Breast epithelium (tissue), 4 donors: ENCODE data around the gene POLDIP3. TPM values are rescaled to one million over a fixed set of nuclear protein-coding genes. Genes with fewer than 3 reads are reported as not detected.
"Not testable (repeated sequence)": the region's sequence is repeated elsewhere in the genome, so short reads cannot be mapped to it uniquely, and the experiment has no call there.

Experiments
- DNase-seq, 2 donors: peaks; one replicate each; pipeline ENCODE4 v3.0.0-alpha.2; 2019; ENCODE audit warnings: low spot score in 2 of 2
- H3K27ac ChIP-seq, 2 donors: fragments of 200-600 bp; sonication (generic) in 1 of 2; one replicate each; pipeline ENCODE4 v1.5.1; 2016 to 2019; ENCODE audit warnings: mild to moderate bottlenecking in 1 of 2
- H3K27me3 ChIP-seq, 2 donors: fragments of 200-600 bp; sonication (generic) in 1 of 2; one replicate each; pipeline versions ENCODE4 v1.5.1 to v1.6.0; 2017 to 2019; ENCODE audit warnings: control low read depth in 1 of 2, mild to moderate bottlenecking in 1 of 2
- H3K36me3 ChIP-seq: fragments of 200-600 bp; one replicate; pipeline ENCODE4 v1.5.1; 2019
- H3K4me1 ChIP-seq, 2 donors: fragments of 200-600 bp; sonication (generic); one replicate each; pipeline ENCODE4 v1.5.1; 2016 to 2019; ENCODE audit warnings: control low read depth in 1 of 2
- H3K4me3 ChIP-seq, 3 donors: fragments of 200-600 bp; sonication (generic); 1 replicate in 2 of 3; 2 replicates in 1 of 3; pipeline ENCODE4 v1.5.1; 2016 to 2019; ENCODE audit warnings: mild to moderate bottlenecking in 3 of 3, moderate library complexity in 2 of 3
- H3K9me3 ChIP-seq, 2 donors: fragments of 200-600 bp; sonication (generic) in 1 of 2; one replicate each; pipeline ENCODE4 v1.5.1; 2016 to 2019; ENCODE audit warnings: control low read depth in 1 of 2
- POLR2A ChIP-seq: fragments of 450-650 bp; IDR thresholded peaks from one replicate; pipeline ENCODE4 v1.6.1; 2016; ENCODE audit warnings: antibody characterized with exemption, mild to moderate bottlenecking, moderate library complexity
- POLR2AphosphoS5 ChIP-seq, 3 donors: sonication (generic); formaldehyde crosslinking; IDR thresholded peaks; one replicate each; pipeline ENCODE4 v1.6.1; 2017; ENCODE audit warnings: antibody characterized with exemption in 3 of 3
- intact Hi-C: fragments of 100-400 bp; cut with DNase I; formaldehyde crosslinking; loops from one replicate; pipeline ENCODE4 v1.15.1; 2023; ENCODE audit warnings: low total_unique reads
- total RNA-seq, 3 donors: library from RNA; depleted of rRNA; stranded (reverse); fragments of >200 nt; gene quantifications; one replicate each; pipeline ENCODE4 v1.1.0, GENCODE V29; 2016
- TF ChIP-seq, protein P1 (sequence below), 3 donors: fragments of 450-650 bp; IDR thresholded peaks; one replicate each; pipeline ENCODE4 v1.5.1; 2016 to 2017; ENCODE audit warnings: antibody characterized with exemption in 3 of 3, mild to moderate bottlenecking in 3 of 3, moderate library complexity in 3 of 3

POLDIP3 gene
- total RNA-seq, 3 donors from 2014 or later, result 33.1 to 52.8 (median 38.3) TPM

DNA sequence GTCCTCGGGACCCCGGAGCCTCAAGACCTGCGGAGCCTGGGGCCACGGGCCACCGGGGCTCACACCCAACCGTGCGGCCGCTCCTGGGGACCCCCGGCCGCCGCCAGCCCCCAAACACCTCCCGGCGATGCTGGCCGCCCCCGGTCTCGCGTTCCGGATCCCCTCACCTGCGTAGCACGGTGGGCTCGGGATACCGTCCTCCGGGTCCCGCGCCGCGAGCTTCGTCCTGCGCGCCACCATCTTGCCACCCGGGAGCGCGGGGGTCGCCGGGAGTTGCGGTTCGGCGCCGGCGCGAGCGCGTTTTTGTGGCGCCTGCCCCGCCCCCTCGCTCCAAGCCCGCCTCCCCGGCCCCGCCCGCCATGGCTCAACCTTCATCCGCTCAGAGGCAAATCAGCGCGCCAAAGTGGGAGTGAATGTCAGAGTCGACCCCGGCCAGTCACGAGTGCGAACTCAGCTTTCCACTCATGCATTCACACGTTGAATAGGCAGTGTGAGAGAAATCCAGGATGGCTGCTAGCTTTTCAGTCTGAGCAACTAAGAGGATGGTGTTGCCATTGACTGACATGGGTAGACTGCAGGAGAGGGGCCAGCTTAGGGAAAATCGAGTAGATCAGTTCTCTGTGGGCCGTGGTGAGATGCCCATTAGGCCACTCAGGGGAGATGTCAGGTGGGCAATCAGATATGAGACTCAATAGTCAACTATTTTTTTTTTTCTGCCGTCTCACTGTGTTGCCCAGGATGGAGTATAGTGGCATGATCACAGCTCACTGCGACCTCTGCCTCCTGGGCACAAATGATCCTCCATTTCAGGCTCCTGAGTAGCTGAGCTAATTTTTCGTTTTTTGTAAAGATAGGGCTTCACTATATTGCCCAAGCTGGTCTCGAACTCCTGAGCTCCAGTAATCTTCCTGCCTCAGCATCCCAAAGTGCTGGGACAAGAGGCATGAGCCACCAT is 32.6 kb downstream of the POLDIP3 start:
- intact Hi-C loops, result no loop called here
- peak; percentile 55 to 80 for DNase-seq
- Histone ChIP-seq H3K27ac (peak overlapping the region; percentile 64 to 79), H3K27me3 (no peaks in the 10 kb centered on the region), H3K4me3 (peak overlapping the region; percentile 71 to 97 (median 85)), H3K36me3 (peaks cover 9% of the 10 kb centered on the region), H3K4me1 (no peaks in the 10 kb centered on the region), H3K9me3 (no peaks in the 10 kb centered on the region)
- peak in 2 of 3 donors; percentile 23 to 55 for TF ChIP-seq POLR2AphosphoS5 (IDR thresholded peaks at IDR 0.05)
- TF ChIP-seq, protein P1, sequence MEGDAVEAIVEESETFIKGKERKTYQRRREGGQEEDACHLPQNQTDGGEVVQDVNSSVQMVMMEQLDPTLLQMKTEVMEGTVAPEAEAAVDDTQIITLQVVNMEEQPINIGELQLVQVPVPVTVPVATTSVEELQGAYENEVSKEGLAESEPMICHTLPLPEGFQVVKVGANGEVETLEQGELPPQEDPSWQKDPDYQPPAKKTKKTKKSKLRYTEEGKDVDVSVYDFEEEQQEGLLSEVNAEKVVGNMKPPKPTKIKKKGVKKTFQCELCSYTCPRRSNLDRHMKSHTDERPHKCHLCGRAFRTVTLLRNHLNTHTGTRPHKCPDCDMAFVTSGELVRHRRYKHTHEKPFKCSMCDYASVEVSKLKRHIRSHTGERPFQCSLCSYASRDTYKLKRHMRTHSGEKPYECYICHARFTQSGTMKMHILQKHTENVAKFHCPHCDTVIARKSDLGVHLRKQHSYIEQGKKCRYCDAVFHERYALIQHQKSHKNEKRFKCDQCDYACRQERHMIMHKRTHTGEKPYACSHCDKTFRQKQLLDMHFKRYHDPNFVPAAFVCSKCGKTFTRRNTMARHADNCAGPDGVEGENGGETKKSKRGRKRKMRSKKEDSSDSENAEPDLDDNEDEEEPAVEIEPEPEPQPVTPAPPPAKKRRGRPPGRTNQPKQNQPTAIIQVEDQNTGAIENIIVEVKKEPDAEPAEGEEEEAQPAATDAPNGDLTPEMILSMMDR (IDR thresholded peaks at IDR 0.05), result no peak

DNA sequence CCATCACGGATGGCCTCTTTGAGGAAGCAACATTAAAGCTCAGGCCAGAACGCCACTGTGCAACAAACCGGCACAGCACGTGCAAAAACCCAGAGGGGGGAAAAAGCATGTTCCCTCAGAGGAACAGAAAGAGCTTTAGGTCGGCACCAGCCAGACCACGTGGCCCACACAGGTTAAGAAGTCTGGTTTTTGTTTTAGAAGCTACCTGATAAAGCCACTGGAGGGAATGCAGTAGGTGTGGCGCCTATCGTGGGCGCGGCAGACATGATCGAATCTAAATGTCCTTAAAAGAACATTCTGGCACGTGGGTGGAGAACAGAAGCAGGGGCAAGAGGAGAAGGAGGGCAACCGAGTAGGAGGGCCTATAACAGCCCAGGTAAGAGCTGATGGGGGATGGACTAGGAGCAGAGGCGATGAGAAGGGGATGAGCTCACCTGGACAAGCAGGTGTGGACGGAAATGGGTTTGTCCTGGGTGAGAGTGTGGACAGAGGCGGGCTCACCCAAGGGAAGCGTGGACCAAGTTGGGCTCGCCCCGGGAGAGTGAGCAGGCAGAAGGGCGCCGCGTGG is 33.4 kb downstream of the POLDIP3 start:
- H3K27me3 ChIP-seq, H3K9me3 ChIP-seq, H3K36me3 ChIP-seq, H3K4me1 ChIP-seq, DNase-seq, intact Hi-C loops: not testable (repeated sequence)
- peak overlapping the region; percentile 64 to 79 for H3K27ac ChIP-seq
- H3K4me3 ChIP-seq, result peak overlapping the region; percentile 71 to 97 (median 85)

DNA sequence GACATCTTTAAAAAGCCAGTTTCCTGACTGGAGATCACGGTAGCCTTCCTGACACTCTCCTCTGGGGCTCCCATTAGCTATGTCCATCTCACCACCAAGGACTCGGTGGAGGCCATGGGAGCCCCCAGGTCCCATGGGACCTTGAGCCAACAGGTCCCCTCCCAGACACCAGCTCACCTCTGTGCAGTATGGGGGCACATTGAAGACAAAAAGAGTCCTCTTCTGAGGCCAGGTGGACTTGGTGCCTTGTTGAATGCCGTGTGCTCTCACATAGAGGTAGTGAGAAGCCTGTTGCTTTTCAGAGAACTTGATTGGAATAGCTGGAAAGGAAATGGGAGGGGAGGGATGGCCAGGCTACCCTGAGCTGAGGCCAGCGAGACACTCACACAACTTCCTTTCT is 34.6 kb downstream of the POLDIP3 start:
- H3K27ac ChIP-seq, H3K4me3 ChIP-seq, intact Hi-C loops, H3K4me1 ChIP-seq, H3K27me3 ChIP-seq, DNase-seq, H3K9me3 ChIP-seq, H3K36me3 ChIP-seq: not testable (repeated sequence)

DNA sequence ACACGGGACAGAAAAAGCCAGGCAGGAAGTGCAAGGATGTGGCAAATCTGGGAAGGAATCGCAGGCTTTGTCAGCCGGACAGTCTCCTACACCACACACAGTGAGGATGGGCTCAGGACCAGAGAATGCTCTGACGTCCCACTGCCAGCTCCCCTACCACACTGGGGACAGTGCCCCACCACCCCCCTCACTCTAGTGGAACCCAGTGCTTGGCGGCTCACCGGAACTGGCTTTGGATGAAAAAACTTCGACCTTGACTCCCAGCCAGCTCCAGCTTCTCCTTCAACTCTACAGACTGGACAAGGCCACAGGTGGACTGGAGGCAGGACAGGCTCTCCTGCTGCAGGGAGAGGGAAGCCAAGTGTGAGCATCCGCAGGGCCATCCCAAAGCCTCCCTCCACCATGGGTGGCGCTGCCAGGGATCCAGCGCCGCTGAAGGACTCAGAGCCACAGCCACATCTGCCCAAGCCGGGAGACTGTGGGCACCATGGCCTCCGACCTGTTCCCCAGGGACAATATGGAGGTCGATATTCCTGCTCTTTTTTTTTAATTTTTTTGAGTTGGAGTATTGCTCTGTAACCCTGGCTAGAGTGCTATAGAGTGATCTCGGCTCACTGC is 37.0 kb downstream of the POLDIP3 start:
- intact Hi-C loops, result no loop called here
- no peaks in the 10 kb centered on the region for H3K4me1 ChIP-seq

DNA sequence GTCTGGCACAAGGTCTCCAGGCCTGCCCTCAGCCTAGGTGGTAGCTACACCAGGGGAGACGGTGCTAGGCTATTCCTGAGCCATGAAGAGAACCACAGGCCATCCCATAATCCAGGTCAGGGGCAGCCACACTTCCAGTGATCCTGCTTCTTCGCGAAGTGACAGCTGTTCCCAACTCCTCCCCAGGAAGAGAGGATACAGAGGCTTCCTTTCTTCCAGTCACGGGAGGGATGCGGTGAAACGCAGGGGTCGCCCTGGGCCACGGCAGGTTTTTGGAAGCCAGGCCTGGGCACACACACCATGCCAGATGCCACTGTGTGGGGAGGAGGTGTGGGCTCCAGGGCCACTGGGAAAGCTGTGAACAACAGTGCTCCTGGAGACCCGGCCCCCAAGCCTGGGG is 37.5 kb downstream of the POLDIP3 start:
- H3K4me3 ChIP-seq, H3K27me3 ChIP-seq, H3K9me3 ChIP-seq, DNase-seq, H3K36me3 ChIP-seq, H3K27ac ChIP-seq, H3K4me1 ChIP-seq, intact Hi-C loops: not testable (repeated sequence)

More for the DNA sequence above, 37.0 kb downstream of the POLDIP3 start:
- Histone ChIP-seq H3K9me3 (no peaks in the 10 kb centered on the region), H3K27ac (no peak overlapping the region), H3K27me3 (no peaks in the 10 kb centered on the region), H3K36me3 (no peaks in the 10 kb centered on the region), H3K4me3 (no peak overlapping the region)
- TF ChIP-seq, protein P1 (IDR thresholded peaks at IDR 0.05), result no peak
- no peak for TF ChIP-seq POLR2AphosphoS5 (IDR thresholded peaks at IDR 0.05)
- TF ChIP-seq POLR2A, result no peak
- DNase-seq, result no peak

DNA sequence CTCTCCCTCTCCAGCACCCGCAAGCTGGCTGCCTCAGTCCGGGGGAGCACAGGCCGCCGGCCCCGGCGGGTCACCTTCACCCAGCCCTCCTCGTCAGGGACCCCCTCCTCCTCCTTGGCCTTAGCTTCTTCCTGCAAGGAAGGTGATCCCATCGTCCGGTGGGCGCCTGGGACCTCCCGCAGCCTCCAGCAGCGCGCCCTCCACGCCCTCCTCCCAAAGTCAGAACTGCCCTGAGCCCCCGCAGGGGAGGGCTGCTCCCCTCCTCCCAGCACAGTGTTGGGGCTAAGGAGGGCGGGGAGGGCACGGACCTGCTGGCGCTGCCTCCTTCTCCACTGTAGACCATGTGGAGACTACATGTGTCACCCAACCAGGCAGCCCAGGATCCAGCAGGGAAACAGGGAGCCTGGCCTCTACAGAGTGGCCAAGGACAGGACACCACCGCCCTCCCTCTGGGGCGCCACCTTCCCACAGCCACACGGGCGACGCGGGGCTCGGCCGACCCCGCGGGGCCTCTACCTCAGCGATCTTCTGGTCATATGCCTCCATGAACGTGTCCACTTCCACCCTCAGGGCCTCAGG is 38.6 kb downstream of the POLDIP3 start:
- intact Hi-C loops, DNase-seq, H3K27me3 ChIP-seq, H3K4me3 ChIP-seq, H3K27ac ChIP-seq, H3K4me1 ChIP-seq, H3K9me3 ChIP-seq, H3K36me3 ChIP-seq: not testable (repeated sequence)

DNA sequence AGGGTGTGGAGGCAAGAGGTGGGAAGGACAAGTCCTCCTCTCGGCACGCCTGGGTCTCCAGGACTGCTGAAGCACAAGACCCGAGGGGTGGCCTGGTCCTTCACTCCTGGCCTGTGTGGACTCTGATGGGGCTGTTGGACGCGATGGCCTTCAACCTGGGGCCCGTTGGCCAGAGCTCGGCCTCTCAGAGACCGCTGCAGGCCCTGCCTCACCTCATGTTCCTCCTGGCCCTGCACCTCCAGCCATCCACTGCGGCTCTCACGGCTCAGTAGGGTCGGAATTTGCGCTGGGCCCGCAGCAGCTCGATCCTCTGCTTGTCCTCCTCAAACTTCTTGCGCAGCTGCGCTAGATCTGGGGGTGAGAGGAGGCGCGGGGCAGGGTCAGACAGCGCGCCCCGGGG is 40.2 kb downstream of the POLDIP3 start:
- not testable (repeated sequence) for H3K9me3 ChIP-seq, H3K27ac ChIP-seq

DNA sequence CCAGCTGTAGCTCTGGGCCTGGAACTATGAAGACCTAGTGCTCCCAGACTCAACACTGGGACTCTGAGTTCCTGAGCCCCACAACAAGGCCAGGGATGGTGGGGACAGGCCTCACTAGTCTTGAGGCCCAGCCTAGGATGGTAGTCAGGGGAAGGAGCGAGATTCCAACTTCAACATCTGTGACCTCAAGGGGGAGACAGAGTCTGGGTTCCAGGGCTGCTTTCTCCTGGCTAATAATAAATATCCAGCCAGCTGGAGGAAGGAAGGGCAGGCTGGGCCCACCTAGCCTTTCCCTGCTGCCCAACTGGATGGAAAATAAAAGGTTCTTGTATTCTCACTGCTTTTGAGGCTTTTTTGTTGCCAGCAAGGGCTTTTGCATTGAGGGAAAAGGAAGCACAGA is 40.6 kb downstream of the POLDIP3 start:
- H3K4me3 ChIP-seq, DNase-seq, H3K27me3 ChIP-seq, H3K4me1 ChIP-seq, H3K9me3 ChIP-seq, intact Hi-C loops, H3K36me3 ChIP-seq, H3K27ac ChIP-seq: not testable (repeated sequence)

More for the DNA sequence above, 40.2 kb downstream of the POLDIP3 start:
- H3K27me3 ChIP-seq, H3K4me3 ChIP-seq, H3K4me1 ChIP-seq, intact Hi-C loops, DNase-seq, H3K36me3 ChIP-seq: not testable (repeated sequence)

DNA sequence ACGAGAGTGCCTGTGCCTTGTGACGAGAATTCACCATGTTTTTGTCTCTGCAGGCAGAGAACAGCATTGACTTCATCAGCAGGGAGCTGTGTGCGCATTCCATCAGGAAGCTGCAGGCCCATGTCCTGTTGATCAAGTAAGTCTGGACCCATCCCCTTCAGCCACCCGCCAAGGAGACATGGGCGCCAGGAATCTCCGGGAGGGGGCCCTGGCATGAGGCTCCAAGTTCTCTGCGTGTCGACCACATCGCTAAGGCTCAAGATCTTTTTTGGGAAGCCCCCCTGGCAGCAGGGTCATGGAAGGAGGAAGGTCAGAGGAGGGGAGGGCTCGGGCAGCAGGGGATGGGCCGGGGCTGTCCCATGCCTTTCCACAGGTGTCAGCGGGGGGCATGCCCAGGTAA is 43.6 kb downstream of the POLDIP3 start:
- DNase-seq, H3K4me3 ChIP-seq, H3K27ac ChIP-seq, H3K4me1 ChIP-seq, H3K27me3 ChIP-seq, H3K9me3 ChIP-seq, intact Hi-C loops, H3K36me3 ChIP-seq: not testable (repeated sequence)

DNA sequence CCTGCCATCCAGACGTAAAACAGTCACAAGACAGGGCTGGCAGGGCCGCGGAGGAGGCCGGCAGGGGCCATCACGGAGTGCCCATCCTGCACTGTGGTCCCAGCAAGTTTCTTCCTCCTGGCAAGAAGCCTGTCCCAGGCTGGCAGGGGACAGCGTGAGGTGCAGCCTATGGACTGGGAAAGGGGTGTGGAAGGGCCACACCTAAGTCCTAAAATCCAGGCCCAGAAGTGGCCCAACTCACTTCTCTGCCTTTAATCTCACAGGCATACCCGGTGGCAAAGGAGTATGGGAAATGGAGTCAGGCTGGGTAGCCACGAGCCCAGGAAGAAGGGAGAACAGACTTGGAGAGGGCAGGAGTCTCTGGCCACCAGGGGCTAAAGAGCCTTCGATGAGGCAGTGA is 44.1 kb downstream of the POLDIP3 start:
- H3K9me3 ChIP-seq, DNase-seq, H3K4me3 ChIP-seq, H3K27ac ChIP-seq, H3K27me3 ChIP-seq, H3K36me3 ChIP-seq, H3K4me1 ChIP-seq, intact Hi-C loops: not testable (repeated sequence)
